Endothelial cell (in vitro differentiated cells): ENCODE measurements around the gene ELFN2. TPM values are rescaled to one million over a fixed set of nuclear protein-coding genes. Genes with fewer than 3 reads are reported as not detected.

Experiments
- DNase-seq: peaks from one replicate; pipeline ENCODE4 v3.0.0; 2021; ENCODE audit warnings: low spot score
- H3K27ac Mint-ChIP-seq: one replicate; pipeline ENCODE4 v1.8.0; 2021; ENCODE audit warnings: mixed read lengths, inconsistent platforms; ENCODE audit not compliant: unreplicated experiment
- H3K27me3 Mint-ChIP-seq: one replicate; pipeline ENCODE4 v1.8.0; 2021; ENCODE audit warnings: mild to moderate bottlenecking, moderate library complexity, mixed read lengths, inconsistent platforms; ENCODE audit not compliant: unreplicated experiment
- H3K36me3 Mint-ChIP-seq: one replicate; pipeline ENCODE4 v1.8.0; 2021; ENCODE audit warnings: mild to moderate bottlenecking, low read depth, mixed read lengths, inconsistent platforms; ENCODE audit not compliant: unreplicated experiment
- H3K4me1 Mint-ChIP-seq: one replicate; pipeline ENCODE4 v1.8.0; 2021; ENCODE audit warnings: mild to moderate bottlenecking, mixed read lengths, inconsistent platforms; ENCODE audit not compliant: unreplicated experiment
- H3K4me3 Mint-ChIP-seq: one replicate; pipeline ENCODE4 v1.8.0; 2021; ENCODE audit warnings: mild to moderate bottlenecking, mixed read lengths, inconsistent platforms; ENCODE audit not compliant: unreplicated experiment
- H3K9me3 Mint-ChIP-seq: one replicate; pipeline ENCODE4 v1.8.0; 2021; ENCODE audit warnings: mixed read lengths, inconsistent platforms; ENCODE audit not compliant: unreplicated experiment
- CTCF ChIP-seq: fragments of 200-600 bp; sonication (generic); IDR thresholded peaks from one replicate; pipeline ENCODE4 v1.5.0; 2021; ENCODE audit warnings: antibody characterized with exemption; ENCODE audit not compliant: unreplicated experiment
- total RNA-seq: library from RNA; stranded (reverse); fragmentation: NEBNext Ultra II Directional; extraction: Animal tissue kit (Norgen Biotek cat#: 25700); gene quantifications from one replicate; pipeline ENCODE4 v1.2.1, GENCODE V29; 2021; ENCODE audit not compliant: unreplicated experiment

The ELFN2 gene
- total RNA-seq, 1 donor from 2014 or later: 1.2 TPM

- Mint-ChIP-seq H3K4me1 (no peaks in the 10 kb centered on the region), H3K36me3 (peaks cover 4% of the 10 kb centered on the region), H3K27me3 (peaks cover 2% of the 10 kb centered on the region), H3K27ac (no peak overlapping the region), H3K9me3 (no peaks in the 10 kb centered on the region), H3K4me3 (no peak overlapping the region)
- no peak for DNase-seq
- TF ChIP-seq CTCF: no peak
These were observed 14.9 kb upstream of the ELFN2 start for GRCh38 chr22:37442135-37442534.

GRCh38 chr22:37440875-37441274 lies 13.6 kb upstream of the ELFN2 start:
- no peaks in the 10 kb centered on the region for H3K4me1 Mint-ChIP-seq
- H3K27me3 Mint-ChIP-seq: peaks cover 2% of the 10 kb centered on the region
- H3K36me3 Mint-ChIP-seq: peaks cover 4% of the 10 kb centered on the region
- H3K27ac Mint-ChIP-seq: no peak overlapping the region
- no peak for TF ChIP-seq CTCF
- no peak overlapping the region for H3K4me3 Mint-ChIP-seq
- H3K9me3 Mint-ChIP-seq: no peaks in the 10 kb centered on the region
- no peak for DNase-seq

- no peaks in the 10 kb centered on the region for H3K9me3 Mint-ChIP-seq
These were observed 12.1 kb upstream of the ELFN2 start for GRCh38 chr22:37439347-37439746.

DNA sequence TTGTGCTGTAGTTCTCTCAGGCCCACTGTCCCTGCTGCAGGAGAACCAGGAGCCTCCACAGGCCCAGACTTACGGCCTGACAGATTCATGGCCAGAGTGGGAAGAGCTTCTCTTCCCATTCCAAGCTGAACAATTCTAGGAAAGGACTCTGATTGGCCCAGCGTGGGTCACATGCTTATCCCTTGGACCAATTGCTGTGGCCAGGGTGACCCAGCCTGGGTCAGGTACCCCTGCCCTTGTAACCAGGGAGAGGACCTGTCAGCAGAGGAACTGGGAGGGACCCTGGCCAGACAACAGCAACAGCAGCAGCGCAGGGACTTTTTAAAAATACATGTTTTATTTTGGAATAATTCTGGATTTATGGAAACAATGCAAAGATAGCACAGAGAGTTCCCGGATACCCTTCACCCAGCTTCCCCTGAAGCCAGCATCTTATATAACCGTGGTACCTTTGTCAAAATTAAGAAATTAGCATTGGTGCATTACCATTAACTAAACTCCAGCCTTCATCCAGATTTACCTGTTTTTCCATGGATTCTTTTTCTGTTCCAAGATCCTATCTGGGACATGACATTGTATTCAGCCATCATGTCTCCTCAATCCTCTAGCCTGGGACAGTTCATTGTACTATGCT lies 8.8 kb upstream of the ELFN2 start:
- no peak overlapping the region for H3K4me3 Mint-ChIP-seq
- peaks cover 4% of the 10 kb centered on the region for H3K27me3 Mint-ChIP-seq
- no peak overlapping the region for H3K27ac Mint-ChIP-seq
- TF ChIP-seq CTCF: no peak
- H3K9me3 Mint-ChIP-seq: no peaks in the 10 kb centered on the region
- no peak for DNase-seq
- H3K4me1 Mint-ChIP-seq: no peaks in the 10 kb centered on the region
- H3K36me3 Mint-ChIP-seq: peaks cover under 1% of the 10 kb centered on the region

More at GRCh38 chr22:37439347-37439746, 12.1 kb upstream of the ELFN2 start:
- Mint-ChIP-seq H3K4me1 (no peaks in the 10 kb centered on the region), H3K36me3 (peaks cover 4% of the 10 kb centered on the region), H3K4me3 (no peak overlapping the region), H3K27me3 (peaks cover 3% of the 10 kb centered on the region), H3K27ac (no peak overlapping the region)
- DNase-seq: no peak
- no peak for TF ChIP-seq CTCF

DNA sequence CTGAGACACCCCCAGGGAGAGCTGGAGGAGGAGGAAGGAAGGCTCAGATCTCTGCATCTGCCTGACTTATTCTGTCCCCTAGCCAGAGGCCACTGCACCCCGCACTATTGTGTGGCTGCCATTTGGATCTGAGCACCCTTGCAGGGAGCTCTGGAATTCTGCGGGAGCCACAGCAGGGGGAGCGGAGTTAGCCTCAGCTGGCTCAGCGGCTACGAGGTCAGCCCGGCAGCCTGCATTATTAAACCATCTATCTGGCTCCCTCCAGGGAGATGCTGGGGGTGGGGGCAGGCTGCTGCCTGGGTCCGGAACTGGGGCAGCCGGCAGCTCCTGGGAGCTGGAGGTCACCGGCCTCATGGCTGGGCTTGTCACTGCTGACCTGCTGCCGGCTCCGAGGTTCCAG lies 6.5 kb upstream of the ELFN2 start:
- Mint-ChIP-seq H3K36me3 (peaks cover 3% of the 10 kb centered on the region), H3K4me1 (no peaks in the 10 kb centered on the region), H3K9me3 (no peaks in the 10 kb centered on the region), H3K4me3 (no peak overlapping the region), H3K27ac (no peak overlapping the region), H3K27me3 (peaks cover 7% of the 10 kb centered on the region)
- TF ChIP-seq CTCF: no peak
- no peak for DNase-seq
